HepG2 (cell line): ENCODE results near the gene MASP1. TPM values are rescaled to one million over a fixed set of nuclear protein-coding genes. Genes with fewer than 3 reads are reported as not detected.

Experiments used
- ETV6 ChIP-seq: sonication (generic); formaldehyde crosslinking; conservative IDR thresholded peaks from 2 replicates; pipeline ENCODE4 v1.4.0; 2020; ENCODE audit warnings: missing genetic modification reagents
- GZF1 ChIP-seq: sonication (generic); formaldehyde crosslinking; IDR thresholded peaks from 2 replicates; pipeline ENCODE4 v1.5.1; 2020; ENCODE audit warnings: mild to moderate bottlenecking, missing genetic modification reagents
- HNF4A ChIP-seq: sonication (generic); formaldehyde crosslinking; IDR thresholded peaks from 2 replicates; pipeline ENCODE4 v1.4.0; 2020; ENCODE audit warnings: missing genetic modification reagents
- HNRNPUL1 ChIP-seq: fragments of 200-400 bp; formaldehyde crosslinking; IDR thresholded peaks from 2 replicates; pipeline ENCODE4 v1.6.1; 2017; ENCODE audit warnings: low read depth, mild to moderate bottlenecking, low read length, moderate library complexity
- HOXA9 ChIP-seq: sonication (generic); formaldehyde crosslinking; IDR thresholded peaks from 2 replicates; pipeline ENCODE4 v1.8.1; 2022; ENCODE audit warnings: missing genetic modification reagents, mild to moderate bottlenecking, moderate library complexity, borderline replicate concordance
- JUND ChIP-seq: sonication (generic); formaldehyde crosslinking; IDR thresholded peaks from 2 replicates; pipeline ENCODE4 v1.8.0; 2022; ENCODE audit warnings: mild to moderate bottlenecking, missing genetic modification reagents
- KAT7 ChIP-seq: IDR thresholded peaks from 2 replicates; pipeline ENCODE4 v1.6.1; 2018; ENCODE audit warnings: borderline replicate concordance, missing compliant biosample characterization
- MAZ ChIP-seq, 2 experiments: sonication (generic) in 1 of 2; formaldehyde crosslinking in 1 of 2; IDR thresholded peaks; 2 replicates each; pipeline versions ENCODE4 v1.5.0 to v1.6.1; 2012 to 2020; ENCODE audit warnings: low read depth in 2 of 2, mild to moderate bottlenecking in 2 of 2, borderline replicate concordance in 1 of 2, improper control_type of control experiment in 1 of 2, low read length in 1 of 2, missing genetic modification reagents in 1 of 2, moderate library complexity in 1 of 2
- MXD3 ChIP-seq: IDR thresholded peaks from 2 replicates; pipeline ENCODE4 v1.6.1; 2016; ENCODE audit warnings: mild to moderate bottlenecking, missing biosample characterization, missing genetic modification reagents
- NAIF1 ChIP-seq: sonication (generic); formaldehyde crosslinking; IDR thresholded peaks from 2 replicates; pipeline ENCODE4 v1.5.0; 2020; ENCODE audit warnings: mild to moderate bottlenecking, missing genetic modification reagents, borderline replicate concordance
- NPAS2 ChIP-seq: sonication (generic); formaldehyde crosslinking; IDR thresholded peaks from 2 replicates; pipeline ENCODE4 v1.8.0; 2022; ENCODE audit warnings: mild to moderate bottlenecking, missing genetic modification reagents, borderline replicate concordance
- SMYD3 ChIP-seq: sonication (generic); formaldehyde crosslinking; IDR thresholded peaks from 2 replicates; pipeline ENCODE4 v1.8.1; 2023; ENCODE audit warnings: mild to moderate bottlenecking, missing genetic modification reagents
- TCF7 ChIP-seq: sonication (generic); IDR thresholded peaks from 2 replicates; pipeline ENCODE4 v1.6.1; 2016; ENCODE audit warnings: antibody characterized with exemption, low read depth
- THAP11 ChIP-seq: IDR thresholded peaks from 2 replicates; pipeline ENCODE4 v1.6.1; 2016; ENCODE audit warnings: missing biosample characterization, missing genetic modification reagents
- ZBTB2 ChIP-seq: sonication (generic); formaldehyde crosslinking; IDR thresholded peaks from 2 replicates; pipeline ENCODE4 v1.8.0; 2022; ENCODE audit warnings: low read depth, missing genetic modification reagents
- ZBTB39 ChIP-seq: sonication (generic); formaldehyde crosslinking; IDR thresholded peaks from 2 replicates; pipeline ENCODE4 v1.5.0; 2020; ENCODE audit warnings: missing genetic modification reagents
- ZNF225 ChIP-seq: sonication (generic); formaldehyde crosslinking; IDR thresholded peaks from 2 replicates; pipeline ENCODE4 v1.4.0; 2020; ENCODE audit warnings: mild to moderate bottlenecking, missing genetic modification reagents
- ZNF232 ChIP-seq: sonication (generic); formaldehyde crosslinking; IDR thresholded peaks from 2 replicates; pipeline ENCODE4 v1.4.0; 2020; ENCODE audit warnings: missing genetic modification reagents, borderline replicate concordance
- ZNF234 ChIP-seq: sonication (generic); formaldehyde crosslinking; conservative IDR thresholded peaks from 2 replicates; pipeline ENCODE4 v1.5.1; 2020; ENCODE audit warnings: mild to moderate bottlenecking, missing genetic modification reagents
- ZNF414 ChIP-seq: sonication (generic); formaldehyde crosslinking; IDR thresholded peaks from 2 replicates; pipeline ENCODE4 v1.5.0; 2020; ENCODE audit warnings: missing genetic modification reagents
- ZNF484 ChIP-seq: sonication (generic); formaldehyde crosslinking; IDR thresholded peaks from 2 replicates; pipeline ENCODE4 v1.5.1; 2020; ENCODE audit warnings: mild to moderate bottlenecking, low read depth, missing genetic modification reagents, borderline replicate concordance
- polyA plus RNA-seq, 8 experiments: library from polyadenylated mRNA; depleted of rRNA in 3 of 8; stranded (reverse) in 7 of 8; unstranded in 1 of 8; fragments of >200 nt; fragmentation: Illumina TruSeq in 4 of 8; extraction: Trizol in 4 of 8; gene quantifications; 2 replicates each; pipeline versions ENCODE4 v1.2.1 to v1.2.3, GENCODE V29; 2011 to 2016; ENCODE audit warnings: low read depth in 4 of 8, missing spikeins in 1 of 8, mixed read lengths in 1 of 8; ENCODE audit not compliant: insufficient read depth in 1 of 8
- total RNA-seq, 5 experiments: library from RNA; depleted of rRNA; stranded (reverse); fragments of >200 nt; fragmentation: Illumina TruSeq; extraction: Trizol; gene quantifications; 2 replicates each; pipeline ENCODE4 v1.2.3, GENCODE V29; 2016; ENCODE audit warnings: low read depth in 1 of 5
- TF ChIP-seq, protein P1 (sequence below): sonication (generic); formaldehyde crosslinking; IDR thresholded peaks from 2 replicates; pipeline ENCODE4 v1.4.0; 2020; ENCODE audit warnings: mild to moderate bottlenecking, missing genetic modification reagents

Gene MASP1
- total and polyA plus RNA-seq, 2 of the 13 experiments (the other 11 are each of a cell fraction or from before 2014, with no cell fraction given) = 10.8 to 56.0 TPM

- no peak for TF ChIP-seq ZBTB2 (CRISPR knock-in tag)
- no peak for TF ChIP-seq ZNF225 (CRISPR knock-in tag)
- no peak for TF ChIP-seq MAZ (IDR thresholded peaks at IDR 0.05; ENCODE audit: borderline replicate concordance, low read depth, low read length)
- TF ChIP-seq MAZ (CRISPR knock-in tag; IDR thresholded peaks at IDR 0.05; ENCODE audit: low read depth) = no peak
- no peak for TF ChIP-seq MXD3 (CRISPR knock-in tag)
- TF ChIP-seq NPAS2 (CRISPR knock-in tag) = no peak
- TF ChIP-seq ZNF414 = no peak
- TF ChIP-seq HOXA9 (CRISPR knock-in tag) = no peak
- TF ChIP-seq ZNF232 (CRISPR knock-in tag) = 0 out of 2 replicates have a peak, but pooled peaks have one; percentile 33
- TF ChIP-seq ZBTB39 (CRISPR knock-in tag) = no peak
- TF ChIP-seq THAP11 (CRISPR knock-in tag) = peak; percentile 29; the same call in 1 of the 2 replicates
- TF ChIP-seq TCF7 = no peak
- no peak for TF ChIP-seq ZNF484 (CRISPR knock-in tag)
- no peak for TF ChIP-seq KAT7 (CRISPR knock-in tag)
- no peak for TF ChIP-seq NAIF1 (CRISPR knock-in tag)
- no peak for TF ChIP-seq SMYD3 (CRISPR knock-in tag)
- no peak for TF ChIP-seq HNRNPUL1
- no peak for TF ChIP-seq ETV6
- TF ChIP-seq GZF1 (CRISPR knock-in tag) = no peak
- peak; percentile 32; the same call in 1 of the 2 replicates for TF ChIP-seq HNF4A
- no peak for TF ChIP-seq ZNF234 (CRISPR knock-in tag)
- no peak for TF ChIP-seq JUND (CRISPR knock-in tag)
- TF ChIP-seq, protein P1, sequence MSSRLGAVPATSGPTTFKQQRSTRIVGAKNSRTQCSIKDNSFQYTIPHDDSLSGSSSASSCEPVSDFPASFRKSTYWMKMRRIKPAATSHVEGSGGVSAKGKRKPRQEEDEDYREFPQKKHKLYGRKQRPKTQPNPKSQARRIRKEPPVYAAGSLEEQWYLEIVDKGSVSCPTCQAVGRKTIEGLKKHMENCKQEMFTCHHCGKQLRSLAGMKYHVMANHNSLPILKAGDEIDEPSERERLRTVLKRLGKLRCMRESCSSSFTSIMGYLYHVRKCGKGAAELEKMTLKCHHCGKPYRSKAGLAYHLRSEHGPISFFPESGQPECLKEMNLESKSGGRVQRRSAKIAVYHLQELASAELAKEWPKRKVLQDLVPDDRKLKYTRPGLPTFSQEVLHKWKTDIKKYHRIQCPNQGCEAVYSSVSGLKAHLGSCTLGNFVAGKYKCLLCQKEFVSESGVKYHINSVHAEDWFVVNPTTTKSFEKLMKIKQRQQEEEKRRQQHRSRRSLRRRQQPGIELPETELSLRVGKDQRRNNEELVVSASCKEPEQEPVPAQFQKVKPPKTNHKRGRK (CRISPR knock-in tag) = no peak
Measured at GRCh38 chr3:187318819-187319616, 27.5 kb upstream of the MASP1 start (continued).
